HG02970 (cell line): ENCODE results near the gene PSMG2.
"Not testable (repeated sequence)": the region's sequence is repeated elsewhere in the genome, so short reads cannot be mapped to it uniquely, and the experiment has no call there.

Source experiments
- ATAC-seq: cut with Tn5 transposase; IDR thresholded peaks from one replicate; pipeline ENCODE4 v1.9.1; 2021; ENCODE audit warnings: mild to moderate bottlenecking, moderate library complexity, moderate number of reproducible peaks; ENCODE audit not compliant: unreplicated experiment, low FRiP score

PSMG2 gene

DNA sequence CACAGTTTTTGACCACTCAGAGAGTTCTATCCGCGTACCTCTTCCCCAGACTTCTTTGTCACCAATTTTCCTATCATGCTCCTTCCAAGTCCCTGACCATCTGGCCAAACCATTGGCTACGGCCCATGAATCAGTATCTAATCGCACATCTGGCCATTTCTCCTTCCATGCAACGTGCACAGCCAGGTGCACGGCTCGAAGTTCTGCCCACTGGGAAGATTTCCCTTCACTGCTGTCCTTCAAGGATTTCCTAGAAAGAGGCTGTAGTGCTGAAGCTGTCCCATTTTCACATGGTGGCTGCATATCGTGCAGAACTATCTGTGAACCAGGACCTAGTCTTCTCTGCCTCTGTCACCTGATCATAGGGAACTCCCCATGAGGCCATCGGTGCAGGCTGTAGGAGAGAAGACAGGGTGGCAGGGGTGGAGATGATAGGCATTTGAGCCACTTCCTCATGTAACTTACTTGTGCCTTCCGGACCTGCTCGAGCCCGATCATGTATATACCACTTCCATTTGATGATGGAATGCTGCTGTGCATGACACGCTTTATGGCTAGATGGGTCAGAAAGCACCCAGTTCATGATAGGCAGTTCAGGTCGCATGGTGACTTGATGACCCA lies 53.9 kb downstream of the PSMG2 start:
- not testable (repeated sequence) for ATAC-seq

DNA sequence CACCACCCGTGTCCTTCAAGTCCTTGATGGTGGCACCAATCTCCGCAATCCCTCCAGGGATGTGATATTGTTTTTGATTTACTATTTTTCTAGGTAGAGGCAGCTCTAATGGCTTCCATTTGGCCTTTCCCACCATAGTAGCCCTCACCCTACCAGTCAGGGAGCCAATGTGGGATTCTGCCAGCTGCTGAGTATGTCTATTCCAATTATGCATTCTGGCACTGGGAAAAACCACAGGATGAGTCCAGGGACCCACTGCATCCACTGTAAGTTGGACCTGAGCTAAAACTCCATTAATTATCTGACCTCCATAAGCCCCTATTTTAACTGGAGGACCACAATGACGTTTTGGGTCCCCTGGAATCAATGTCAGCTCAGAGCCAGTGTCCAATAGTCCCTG lies 55.7 kb downstream of the PSMG2 start:
- not testable (repeated sequence) for ATAC-seq

DNA sequence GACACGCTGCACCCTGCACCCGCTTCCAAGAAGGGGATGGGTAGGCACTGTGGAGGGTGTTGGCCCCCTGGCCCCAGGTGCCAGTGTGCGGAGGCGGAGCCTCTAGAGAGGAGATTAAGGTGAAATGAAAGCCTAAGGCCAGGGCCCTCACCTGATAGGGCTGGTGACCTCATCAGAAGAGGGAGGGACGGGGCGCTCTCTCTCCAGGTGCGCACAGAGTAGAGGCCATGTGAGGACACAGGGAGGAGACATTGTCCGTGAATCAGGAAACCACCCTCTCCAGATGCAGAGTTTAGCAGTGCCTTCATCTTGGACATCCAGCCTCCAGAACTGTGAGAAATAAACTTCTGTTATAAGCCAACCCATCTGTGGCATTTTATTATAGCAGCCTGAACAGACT lies 62.3 kb downstream of the PSMG2 start:
- no peak for ATAC-seq

DNA sequence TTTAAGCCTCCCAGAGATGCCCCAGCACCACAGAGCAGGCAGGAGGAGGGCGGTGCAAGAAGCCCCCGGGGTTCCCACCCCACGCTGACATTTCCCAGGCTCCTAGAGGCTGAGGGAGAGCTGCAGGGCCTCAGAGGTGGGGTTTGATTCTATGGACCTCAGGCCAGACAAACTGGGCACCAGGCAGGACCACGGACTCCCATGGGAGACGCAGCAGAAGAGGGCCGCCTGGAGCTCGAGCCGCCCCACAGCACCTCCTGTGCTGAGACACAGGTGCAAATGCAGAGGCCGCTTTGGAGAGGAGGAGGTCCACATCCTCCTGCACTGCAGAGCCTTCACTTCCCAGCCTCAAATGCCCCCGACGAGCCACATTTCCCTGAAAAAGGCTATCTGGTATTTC lies 62.7 kb downstream of the PSMG2 start:
- no peak for ATAC-seq

DNA sequence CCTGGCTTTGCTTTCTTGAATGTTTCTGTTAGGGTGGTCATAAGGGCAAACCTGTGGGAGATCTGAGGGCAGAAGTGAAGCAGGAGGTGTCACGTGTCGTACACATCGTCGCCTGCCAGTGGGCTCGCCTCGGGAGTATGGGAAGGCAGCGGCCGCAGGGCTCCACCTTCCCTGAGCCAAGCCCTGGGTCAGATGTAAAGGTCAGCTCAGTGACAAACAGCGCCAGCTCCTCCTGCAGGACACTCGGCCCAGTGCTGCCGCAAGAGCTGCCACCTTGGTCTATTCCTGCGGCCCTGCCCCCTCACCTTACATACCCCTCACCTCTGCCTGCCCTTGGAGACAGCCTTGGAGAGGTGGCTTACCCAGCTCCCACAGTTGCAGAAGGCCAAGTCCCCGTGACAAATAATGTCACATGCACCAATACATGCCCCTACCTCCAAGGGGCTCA lies 64.2 kb downstream of the PSMG2 start:
- no peak for ATAC-seq

DNA sequence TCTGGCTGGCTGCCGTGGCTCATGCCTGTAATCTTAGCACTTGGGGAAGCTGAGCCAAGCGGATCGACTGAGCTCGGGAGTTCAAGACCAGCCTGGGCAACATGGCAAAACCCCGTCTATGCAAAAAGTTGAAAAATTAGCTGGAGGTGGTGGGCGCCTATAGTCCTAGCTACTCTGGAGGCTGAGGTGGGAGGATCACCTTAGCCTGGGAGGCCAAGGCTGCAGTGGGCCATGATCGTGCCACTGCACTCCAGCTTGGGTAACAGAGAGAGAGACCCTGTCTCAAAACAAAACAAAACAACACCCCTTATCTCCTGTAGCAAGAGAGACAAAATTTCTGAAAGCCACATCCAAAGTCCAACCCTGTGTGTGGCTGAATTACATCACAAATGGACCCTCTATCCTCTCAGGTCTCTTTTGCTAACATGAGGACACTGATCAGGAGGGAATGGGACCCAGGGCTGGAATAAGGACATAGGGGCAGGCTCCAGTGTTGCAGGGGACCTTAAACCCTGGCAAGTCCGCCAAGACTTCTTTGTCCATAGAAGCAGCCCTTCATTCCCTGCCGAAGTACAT lies 64.8 kb downstream of the PSMG2 start:
- ATAC-seq, result no peak

DNA sequence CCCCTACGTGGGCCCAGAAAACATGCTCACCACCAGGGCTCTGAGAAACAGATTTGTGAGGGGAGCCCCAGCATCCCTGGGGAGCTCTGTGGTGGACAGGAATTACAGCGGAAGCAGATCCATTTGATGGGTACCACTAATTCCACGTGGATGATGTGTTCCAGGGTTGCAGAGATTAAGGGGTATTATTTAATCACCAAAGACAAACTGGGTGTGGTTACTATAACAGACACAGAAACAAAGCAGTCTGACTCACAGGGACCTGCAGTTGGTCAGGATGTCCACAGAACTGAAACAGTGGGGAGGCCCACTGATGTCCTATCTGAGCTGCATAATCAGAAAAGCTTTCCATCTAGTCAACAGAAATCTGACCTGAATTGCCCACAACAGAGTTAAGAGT lies 65.8 kb downstream of the PSMG2 start:
- ATAC-seq, result no peak

DNA sequence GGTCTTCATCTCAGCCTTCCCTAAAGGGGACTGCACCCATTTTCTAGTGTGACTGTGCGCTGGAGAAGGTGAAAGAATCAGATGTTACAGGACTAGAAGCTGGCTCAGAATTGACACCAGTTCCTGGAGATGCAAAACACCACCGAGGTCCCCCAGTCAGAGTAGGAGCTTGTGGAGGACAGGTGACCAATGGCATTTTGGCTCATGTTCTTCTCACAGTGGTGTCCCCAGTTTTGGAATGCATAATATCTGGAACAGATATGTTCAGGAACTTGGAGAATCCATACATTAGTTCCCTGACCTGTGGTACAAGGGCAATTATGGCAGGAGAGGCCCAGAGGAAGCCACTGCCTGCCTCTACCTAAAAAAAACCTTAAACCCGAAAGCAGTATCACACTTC lies 66.3 kb downstream of the PSMG2 start:
- ATAC-seq, result no peak

DNA sequence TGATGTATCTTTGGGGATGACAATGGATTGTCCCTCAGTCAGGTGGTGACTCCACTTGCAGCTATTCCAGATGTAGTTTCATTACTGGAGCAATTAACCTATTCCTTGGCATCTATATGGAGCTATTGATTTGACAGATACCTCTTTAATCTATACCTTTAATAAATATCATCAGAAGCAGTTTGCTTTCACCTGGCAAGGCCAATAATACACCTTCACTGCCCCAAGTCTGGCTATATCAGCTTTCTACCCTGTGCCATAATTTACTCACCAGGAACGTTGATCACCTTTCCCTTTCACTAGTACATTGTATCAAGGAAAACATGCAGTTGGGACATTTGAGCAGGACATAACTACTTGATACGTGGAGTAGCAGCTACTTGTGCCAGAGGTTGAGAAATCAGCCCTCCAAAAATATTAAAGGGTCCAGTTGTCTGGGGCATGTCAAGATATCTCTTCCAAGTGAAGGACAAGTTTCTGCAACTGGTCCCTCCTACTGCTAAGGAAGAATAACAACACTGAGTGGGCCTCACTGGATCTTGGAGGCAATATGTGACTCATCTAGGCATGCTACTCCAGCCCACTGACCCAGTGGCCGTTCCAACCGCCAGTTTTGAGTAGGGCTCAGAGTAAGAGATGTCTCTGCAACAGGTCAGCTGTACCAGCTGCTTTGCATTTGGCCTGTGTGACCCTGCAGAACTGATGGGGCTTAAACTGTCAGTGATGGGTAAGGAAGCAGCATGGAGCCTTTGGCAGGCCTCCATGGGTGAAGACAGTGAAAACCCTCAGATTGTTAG lies 67.0 kb downstream of the PSMG2 start:
- no peak for ATAC-seq

DNA sequence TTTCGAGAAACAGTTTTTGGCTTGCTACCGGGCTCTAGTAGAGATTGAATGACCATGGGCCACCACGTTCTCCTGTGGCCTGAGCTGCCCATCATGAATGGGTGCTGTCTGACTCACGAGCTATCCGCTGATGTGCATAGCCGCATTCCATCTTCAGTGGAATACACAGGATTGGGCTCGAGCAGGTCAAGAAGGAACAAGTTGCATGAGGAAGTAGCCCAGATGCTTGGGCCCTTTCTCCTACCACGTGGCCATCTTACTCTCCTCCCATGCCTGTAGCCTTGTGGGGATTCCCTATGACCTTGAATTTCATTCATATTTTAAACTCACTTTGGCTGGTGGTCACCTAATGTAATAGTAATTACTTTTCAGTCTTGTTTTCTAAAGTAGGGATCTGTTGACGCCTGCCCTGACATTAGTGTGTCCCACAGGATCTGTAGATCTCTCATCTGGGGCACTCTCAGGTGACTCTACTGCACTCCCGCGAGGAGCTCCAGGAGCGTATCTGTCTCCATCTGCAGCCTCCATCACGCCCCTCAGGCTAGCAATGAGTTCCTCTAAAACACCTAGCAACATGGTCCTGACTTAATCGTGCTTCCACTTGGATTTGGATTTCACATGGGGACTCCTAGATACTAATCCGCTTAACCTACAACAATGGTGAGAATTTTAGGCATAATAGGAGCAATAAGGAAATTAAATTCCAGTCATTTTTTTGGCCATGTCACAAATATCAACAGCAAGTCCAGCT lies 67.8 kb downstream of the PSMG2 start:
- ATAC-seq, result no peak

DNA sequence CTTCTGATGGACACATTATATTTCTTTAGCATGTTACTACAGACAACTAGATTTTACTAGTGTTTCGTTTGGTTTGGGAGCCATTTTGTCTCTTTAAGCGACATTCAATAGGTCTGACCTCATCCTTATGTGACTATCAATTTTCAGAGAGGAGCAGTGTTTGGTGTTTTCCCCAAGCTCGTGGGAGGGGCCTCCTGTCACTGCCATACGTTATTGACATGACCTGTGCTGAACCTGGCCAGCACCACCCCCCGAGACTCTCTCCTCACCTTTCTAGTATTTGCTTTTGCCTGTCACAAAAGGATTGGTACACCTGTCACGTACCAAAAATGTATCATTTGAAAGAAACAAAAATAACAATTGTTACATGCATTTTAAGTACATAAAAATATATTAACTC lies 69.3 kb downstream of the PSMG2 start:
- ATAC-seq, result no peak

DNA sequence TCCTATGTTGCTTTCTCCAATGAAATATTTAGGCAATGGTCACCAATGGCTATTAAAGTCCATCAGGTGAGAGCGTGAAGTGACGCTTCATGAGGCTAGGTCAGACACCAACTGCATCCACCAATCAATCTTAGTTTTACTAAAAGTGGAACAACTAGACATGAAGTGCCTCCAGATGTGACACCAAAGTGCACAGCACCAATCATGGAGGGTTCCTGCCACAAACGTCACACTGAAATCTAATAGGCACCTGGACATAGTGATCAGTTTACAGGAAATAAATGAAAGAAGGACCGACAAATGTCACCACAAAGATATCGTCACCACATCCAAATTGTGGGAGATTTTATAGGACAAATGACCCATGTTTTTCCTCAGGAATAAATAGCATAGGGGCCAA lies 70.5 kb downstream of the PSMG2 start:
- no peak for ATAC-seq

DNA sequence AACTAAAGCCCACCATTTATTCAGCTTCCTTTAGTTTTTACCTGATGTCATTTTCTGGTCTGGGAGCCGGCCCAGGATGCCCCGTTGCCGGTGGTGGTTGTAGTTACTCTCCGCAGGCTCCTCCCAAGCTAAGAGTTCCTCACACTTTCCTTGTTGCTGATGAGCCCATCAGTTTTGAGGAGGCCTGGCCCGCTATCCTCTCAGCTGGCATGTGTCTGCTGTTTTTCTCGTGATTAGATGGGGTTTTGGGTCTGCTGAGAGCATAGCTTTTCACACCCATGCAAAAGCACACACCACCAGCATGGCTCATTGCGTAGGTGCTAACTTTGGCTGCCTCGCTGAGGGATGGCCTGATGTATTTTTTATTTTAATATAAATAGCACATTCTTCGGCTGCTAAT lies 72.1 kb downstream of the PSMG2 start:
- no peak for ATAC-seq
